GM12801 (cell line): Measurements from ENCODE around the gene CALML4.

Source experiments
- CTCF ChIP-seq: IDR thresholded peaks from one replicate; pipeline ENCODE4 v1.5.1; 2011; ENCODE audit warnings: control low read depth; ENCODE audit not compliant: insufficient read length; ENCODE audit errors: extremely low read depth

The CALML4 gene

GRCh38 chr15:68150187-68150586 is 54.9 kb downstream of the CALML4 start:
- TF ChIP-seq CTCF = no peak

GRCh38 chr15:68149059-68149458 is 56.1 kb downstream of the CALML4 start:
- no peak for TF ChIP-seq CTCF

GRCh38 chr15:68148039-68148438 is 57.1 kb downstream of the CALML4 start:
- no peak for TF ChIP-seq CTCF

GRCh38 chr15:68145706-68146105 is 59.4 kb downstream of the CALML4 start:
- no peak for TF ChIP-seq CTCF

- TF ChIP-seq CTCF = no peak
These were observed 61.3 kb downstream of the CALML4 start for GRCh38 chr15:68143785-68144184.

GRCh38 chr15:68143129-68143528 is 62.0 kb downstream of the CALML4 start:
- TF ChIP-seq CTCF = no peak
